ENCODE measurements around the gene OAT.
"Not testable (repeated sequence)": the region's sequence is repeated elsewhere in the genome, so short reads cannot be mapped to it uniquely, and the experiment has no call there.

Gene OAT

DNA sequence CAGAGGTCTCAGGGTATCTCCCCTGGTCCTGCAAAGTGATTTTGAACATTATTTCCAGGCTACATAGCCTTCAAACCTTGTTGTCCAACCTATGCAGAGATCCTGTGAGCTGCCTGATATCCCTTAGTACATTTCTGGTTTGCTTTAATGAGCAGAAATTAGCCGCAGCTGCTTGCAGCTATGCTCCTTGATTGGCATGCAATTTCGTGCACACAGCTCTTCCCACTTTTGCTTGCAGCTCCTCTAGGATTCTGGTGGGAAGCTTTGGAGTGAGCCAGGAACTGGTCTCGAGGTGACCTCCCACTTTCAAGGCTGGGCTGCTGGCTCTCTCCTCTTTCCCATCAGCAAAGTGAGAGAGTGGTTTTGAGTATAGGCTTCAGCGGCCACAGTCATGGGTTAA is 45.8 kb downstream of the OAT start:
- TF ChIP-seq, protein P1, sequence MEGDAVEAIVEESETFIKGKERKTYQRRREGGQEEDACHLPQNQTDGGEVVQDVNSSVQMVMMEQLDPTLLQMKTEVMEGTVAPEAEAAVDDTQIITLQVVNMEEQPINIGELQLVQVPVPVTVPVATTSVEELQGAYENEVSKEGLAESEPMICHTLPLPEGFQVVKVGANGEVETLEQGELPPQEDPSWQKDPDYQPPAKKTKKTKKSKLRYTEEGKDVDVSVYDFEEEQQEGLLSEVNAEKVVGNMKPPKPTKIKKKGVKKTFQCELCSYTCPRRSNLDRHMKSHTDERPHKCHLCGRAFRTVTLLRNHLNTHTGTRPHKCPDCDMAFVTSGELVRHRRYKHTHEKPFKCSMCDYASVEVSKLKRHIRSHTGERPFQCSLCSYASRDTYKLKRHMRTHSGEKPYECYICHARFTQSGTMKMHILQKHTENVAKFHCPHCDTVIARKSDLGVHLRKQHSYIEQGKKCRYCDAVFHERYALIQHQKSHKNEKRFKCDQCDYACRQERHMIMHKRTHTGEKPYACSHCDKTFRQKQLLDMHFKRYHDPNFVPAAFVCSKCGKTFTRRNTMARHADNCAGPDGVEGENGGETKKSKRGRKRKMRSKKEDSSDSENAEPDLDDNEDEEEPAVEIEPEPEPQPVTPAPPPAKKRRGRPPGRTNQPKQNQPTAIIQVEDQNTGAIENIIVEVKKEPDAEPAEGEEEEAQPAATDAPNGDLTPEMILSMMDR (IDR thresholded peaks at IDR 0.05; ENCODE audit: low read length, missing control alignments) = no peak
- DNase-seq (ENCODE audit: low read depth) = no peak
- H3K4me3 ChIP-seq (replicated peaks; ENCODE audit: low read depth, low read length) = no peak overlapping the region

DNA sequence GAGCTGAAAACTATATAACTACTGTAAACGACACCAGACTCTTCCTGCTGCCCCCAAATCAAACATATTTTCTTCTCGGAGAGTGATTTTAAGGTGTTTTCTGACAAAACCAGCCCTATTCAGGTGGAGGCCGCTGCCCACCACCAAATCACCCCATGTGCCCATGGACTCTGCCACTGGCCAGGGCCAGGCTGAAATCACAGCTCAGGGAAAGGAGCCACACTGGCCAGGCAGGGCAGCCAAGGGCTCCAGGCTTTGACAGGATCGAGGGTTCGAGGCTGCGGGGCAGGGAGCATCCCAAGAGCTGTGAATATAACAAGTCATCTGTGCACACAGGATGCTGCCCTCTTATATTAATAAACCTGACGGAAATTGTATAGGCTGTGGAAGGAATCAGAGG is 48.3 kb downstream of the OAT start:
- TF ChIP-seq, protein P1 (IDR thresholded peaks at IDR 0.05; ENCODE audit: low read length, missing control alignments) = no peak
- no peak for DNase-seq (ENCODE audit: low read depth)
- H3K4me3 ChIP-seq (replicated peaks; ENCODE audit: low read depth, low read length) = no peak overlapping the region

DNA sequence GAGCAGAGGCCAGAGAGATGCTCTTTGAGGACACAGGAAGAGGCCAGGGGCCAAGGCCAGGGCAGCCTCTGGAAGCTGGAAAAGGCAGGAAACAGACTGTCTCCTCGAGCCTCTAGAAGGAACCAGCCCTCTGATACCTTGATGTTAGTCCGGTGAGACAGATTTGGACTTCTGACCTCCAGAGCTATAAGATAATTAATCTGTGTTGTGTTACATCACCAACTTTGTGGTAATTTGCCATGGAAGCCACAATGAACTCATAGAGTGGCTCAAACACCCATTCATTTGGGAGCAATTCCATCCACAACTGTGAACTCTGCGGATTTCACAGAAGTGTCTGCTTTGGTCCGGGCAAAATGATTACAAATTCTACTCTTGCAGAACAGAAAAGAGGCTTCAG is 48.7 kb downstream of the OAT start:
- H3K4me3 ChIP-seq (replicated peaks; ENCODE audit: low read depth, low read length) = no peak overlapping the region
- TF ChIP-seq, protein P1 (IDR thresholded peaks at IDR 0.05; ENCODE audit: low read length, missing control alignments) = no peak
- DNase-seq (ENCODE audit: low read depth) = no peak

DNA sequence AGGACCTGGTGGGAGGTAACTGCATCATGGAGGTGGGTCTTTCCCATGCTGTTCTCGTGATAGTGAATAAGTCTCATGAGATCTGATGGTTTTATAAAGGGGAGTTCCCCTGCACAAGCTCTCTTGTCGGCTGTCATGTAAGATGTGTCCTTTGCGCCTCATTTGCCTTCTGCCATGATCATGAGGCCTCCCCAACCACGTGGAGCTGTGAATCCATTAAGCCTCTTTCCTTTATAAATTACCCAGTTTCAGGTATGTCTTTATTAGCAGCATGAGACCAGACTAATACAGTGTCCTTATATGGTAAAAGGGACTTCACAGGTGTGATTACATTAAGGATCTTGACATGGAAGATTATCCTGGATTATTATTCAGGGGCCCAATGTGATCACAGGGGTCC is 49.2 kb downstream of the OAT start:
- not testable (repeated sequence) for H3K4me3 ChIP-seq (replicated peaks; ENCODE audit: low read depth, low read length)

DNA sequence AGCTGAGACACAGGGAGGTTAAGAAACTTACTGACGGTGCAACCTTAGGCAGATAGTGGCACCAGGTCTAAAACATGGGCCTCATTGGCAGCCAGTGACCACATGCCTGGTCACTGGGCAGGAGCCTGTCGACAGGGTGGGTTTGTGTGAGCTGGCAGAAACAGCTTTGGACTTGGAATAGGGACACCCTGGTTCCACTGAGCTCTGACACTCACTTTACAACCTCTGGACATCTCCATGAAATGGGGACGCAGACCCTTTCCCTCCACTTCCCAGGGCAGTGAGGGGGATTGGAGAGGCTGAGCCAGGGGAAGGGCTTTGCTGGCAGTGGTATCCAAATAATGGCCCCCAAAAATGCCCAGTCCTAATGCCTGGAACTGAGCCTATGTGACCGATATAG is 49.7 kb downstream of the OAT start:
- TF ChIP-seq, protein P1 (IDR thresholded peaks at IDR 0.05; ENCODE audit: low read length, missing control alignments) = no peak
- DNase-seq (ENCODE audit: low read depth) = no peak
- no peak overlapping the region for H3K4me3 ChIP-seq (replicated peaks; ENCODE audit: low read depth, low read length)

More for the DNA sequence above, 49.2 kb downstream of the OAT start:
- not testable (repeated sequence) for DNase-seq (ENCODE audit: low read depth)

DNA sequence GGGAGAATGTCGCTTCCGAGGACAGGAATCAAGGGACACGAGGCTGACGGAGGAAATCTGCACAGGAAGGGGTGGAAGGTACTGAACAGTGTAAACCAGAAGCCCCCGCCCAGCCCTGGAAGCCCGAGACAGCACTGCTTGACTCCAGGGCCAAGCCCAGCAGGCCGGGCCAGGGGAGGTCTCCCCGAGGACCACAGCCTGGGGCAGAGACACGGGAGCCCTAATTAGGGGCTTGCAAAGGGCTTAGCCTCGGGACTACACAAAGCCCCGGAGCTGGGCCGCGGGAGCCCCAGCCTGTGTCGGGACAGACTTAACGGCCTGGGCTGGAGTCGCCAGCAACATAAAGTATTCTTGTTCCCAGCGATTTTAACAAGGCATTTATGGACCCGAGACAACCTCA is 50.8 kb downstream of the OAT start:
- H3K4me3 ChIP-seq (replicated peaks; ENCODE audit: low read depth, low read length) = no peak overlapping the region
- no peak for DNase-seq (ENCODE audit: low read depth)
- TF ChIP-seq, protein P1 (IDR thresholded peaks at IDR 0.05; ENCODE audit: low read length, missing control alignments) = no peak

DNA sequence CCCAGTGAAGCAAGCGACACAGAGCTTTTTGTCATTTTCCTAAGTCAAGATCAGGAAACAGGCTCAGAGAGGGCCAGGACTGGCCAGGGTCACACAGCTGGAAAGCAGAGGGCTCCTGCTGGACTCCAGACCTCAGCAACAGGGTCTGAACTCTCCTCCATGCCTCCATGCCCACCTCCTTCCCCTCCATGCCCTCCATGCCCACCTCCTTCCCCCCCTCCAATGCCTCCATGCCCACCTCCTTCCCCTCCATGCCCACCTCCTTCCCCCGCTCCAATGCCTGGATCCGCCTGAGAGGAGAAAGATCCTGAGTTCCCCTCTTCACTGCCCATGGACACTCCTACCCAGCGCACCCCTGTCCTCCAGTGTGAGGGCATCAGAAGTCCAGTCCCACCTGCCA is 51.3 kb downstream of the OAT start:
- DNase-seq (ENCODE audit: low read depth) = no peak
- TF ChIP-seq, protein P1 (IDR thresholded peaks at IDR 0.05; ENCODE audit: low read length, missing control alignments) = no peak

DNA sequence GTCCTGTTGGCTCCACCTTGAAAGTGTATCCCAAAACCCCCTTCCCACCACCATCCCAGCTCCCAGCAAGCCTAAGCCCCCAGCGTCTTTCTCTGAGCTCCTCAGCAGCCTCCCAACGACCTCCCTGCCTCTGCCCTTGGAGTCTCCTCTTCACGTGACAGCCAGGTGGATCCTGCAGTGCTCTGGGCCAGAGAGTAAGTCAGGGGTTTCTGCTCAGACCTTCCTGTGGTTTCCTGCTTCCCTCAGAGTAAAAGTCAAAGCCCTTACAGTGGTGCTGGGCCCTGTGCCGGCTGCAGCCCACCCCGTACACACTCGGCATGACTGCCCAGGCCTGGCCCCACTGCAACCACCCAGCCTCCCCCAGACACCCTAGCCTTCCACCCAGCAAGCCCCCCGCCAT is 51.9 kb downstream of the OAT start:
- DNase-seq (ENCODE audit: low read depth) = no peak
- TF ChIP-seq, protein P1 (IDR thresholded peaks at IDR 0.05; ENCODE audit: low read length, missing control alignments) = no peak
- no peak overlapping the region for H3K4me3 ChIP-seq (replicated peaks; ENCODE audit: low read depth, low read length)

More for the DNA sequence above, 51.3 kb downstream of the OAT start:
- no peak overlapping the region for H3K4me3 ChIP-seq (replicated peaks; ENCODE audit: low read depth, low read length)

All from fibroblast of pulmonary artery (primary cell).